Glomerular endothelial cell (primary cell): ENCODE data around the gene USP2. TPM values are rescaled to one million over a fixed set of nuclear protein-coding genes. Genes with fewer than 3 reads are reported as not detected.

Experiments used
- DNase-seq: peaks from one replicate; pipeline ENCODE4 v3.0.0-alpha.2; 2011; ENCODE audit warnings: low read depth, low spot score; ENCODE audit errors: extremely low read depth
- total RNA-seq: library from RNA; depleted of rRNA; stranded (reverse); fragments of >200 nt; gene quantifications from 2 replicates; pipeline ENCODE4 v1.2.3, GENCODE V29; 2015

Gene USP2, protein sequence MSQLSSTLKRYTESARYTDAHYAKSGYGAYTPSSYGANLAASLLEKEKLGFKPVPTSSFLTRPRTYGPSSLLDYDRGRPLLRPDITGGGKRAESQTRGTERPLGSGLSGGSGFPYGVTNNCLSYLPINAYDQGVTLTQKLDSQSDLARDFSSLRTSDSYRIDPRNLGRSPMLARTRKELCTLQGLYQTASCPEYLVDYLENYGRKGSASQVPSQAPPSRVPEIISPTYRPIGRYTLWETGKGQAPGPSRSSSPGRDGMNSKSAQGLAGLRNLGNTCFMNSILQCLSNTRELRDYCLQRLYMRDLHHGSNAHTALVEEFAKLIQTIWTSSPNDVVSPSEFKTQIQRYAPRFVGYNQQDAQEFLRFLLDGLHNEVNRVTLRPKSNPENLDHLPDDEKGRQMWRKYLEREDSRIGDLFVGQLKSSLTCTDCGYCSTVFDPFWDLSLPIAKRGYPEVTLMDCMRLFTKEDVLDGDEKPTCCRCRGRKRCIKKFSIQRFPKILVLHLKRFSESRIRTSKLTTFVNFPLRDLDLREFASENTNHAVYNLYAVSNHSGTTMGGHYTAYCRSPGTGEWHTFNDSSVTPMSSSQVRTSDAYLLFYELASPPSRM
- 0.41 TPM in 1 of 2 replicates, not detected in the other for total RNA-seq

DNA sequence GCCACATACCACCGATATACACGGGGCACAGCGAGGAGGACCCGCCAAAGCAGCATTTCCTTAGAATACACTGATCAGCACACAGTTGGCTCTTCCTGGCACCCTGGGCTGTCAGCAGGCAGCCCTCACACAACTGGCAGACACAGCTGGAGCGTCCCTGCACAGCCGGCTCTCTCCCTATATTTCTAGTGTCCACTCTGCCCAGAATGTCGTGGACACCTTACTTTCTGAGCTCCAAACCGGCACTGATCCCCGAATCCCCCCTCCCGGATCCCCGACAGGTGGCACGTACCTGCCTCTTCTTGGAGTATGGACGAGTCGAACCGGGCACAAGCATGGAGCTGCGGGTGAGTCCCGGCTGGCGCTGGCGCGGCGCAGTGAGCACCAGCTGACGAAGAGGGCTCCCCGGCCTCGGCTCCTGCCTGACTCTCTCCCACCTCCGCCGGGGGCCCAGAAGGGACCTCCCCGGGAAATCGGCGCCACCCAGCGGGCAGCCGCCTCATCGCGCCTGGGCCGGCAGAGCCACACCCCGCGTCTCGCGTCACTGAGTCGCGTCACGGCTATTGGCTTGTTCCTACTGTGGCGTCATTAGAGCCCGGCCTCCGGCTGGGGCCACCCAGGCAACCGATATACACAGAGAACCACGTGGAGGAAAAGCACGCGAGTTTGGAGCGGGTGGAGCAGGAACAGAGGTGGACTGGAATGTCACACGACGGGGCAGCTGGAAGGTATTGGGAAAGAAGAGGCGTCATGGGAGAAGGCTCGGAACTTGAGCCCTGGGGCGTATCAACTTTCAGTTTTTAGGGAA lies at the start of gene USP2:
Gene USP2 (minus strand): TSS at position 510 of the 808 bp plus-strand sequence. CDS start 8,210 bp downstream, outside the sequence.
- DNase-seq, result peak; percentile 58

DNA sequence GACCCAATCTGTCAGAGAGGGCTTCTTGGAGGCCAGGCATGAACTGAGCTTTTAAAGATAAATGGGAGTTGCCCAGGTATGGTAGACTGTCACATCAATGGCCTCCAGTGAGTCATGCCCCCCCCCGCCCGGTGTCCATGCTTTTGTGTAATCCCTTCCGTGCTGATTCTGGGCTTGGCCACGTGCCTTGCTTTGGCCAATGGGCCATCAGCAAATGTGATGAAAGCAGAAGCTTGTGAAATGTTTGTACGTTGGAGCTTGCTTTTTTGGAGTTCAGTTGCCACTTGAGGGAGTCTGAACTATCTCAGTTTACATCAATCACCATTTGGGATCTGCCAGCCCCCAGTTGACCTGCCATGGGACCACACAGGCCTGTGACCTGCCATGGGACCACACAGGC lies 45.8 kb upstream of the USP2 start:
- DNase-seq, result no peak

DNA sequence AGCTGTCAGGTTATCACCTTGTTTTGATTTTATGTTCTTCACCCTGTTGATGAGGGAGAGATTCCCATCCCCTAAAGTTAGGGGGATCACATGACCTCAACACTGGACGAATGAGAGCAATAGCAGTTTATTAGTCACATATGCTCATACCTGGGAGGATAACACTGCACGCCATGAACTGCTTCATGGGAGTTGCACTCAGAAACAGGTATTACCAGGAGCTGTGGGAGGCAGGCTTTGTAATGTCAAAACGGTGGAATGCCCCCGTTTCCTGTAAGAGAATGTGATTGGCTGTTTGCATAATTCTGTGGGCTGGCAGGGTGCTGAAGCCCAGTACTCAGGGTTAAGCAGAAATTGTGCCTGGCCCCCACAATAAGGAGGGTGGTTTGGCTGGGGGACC lies 44.7 kb upstream of the USP2 start:
- no peak for DNase-seq

DNA sequence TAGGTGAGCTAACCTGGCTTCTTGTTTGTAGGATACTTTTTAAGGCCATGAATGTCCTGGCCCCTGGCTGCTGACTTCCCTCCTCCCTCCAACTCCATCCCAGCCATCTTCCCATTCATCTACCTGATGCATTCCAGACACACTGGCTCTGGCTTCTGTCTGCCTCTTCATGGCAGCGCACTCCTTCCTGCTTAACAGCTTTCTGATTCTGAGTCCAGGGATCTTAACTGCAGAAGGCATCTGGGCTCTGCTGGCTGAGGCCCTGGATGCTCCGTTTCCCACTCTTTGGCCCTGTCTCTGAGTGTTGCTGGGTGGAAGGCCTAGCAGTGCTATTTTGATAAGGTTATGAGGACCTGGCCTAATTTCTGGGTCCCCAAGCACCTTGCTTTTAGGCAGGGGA lies 43.3 kb upstream of the USP2 start:
- no peak for DNase-seq

DNA sequence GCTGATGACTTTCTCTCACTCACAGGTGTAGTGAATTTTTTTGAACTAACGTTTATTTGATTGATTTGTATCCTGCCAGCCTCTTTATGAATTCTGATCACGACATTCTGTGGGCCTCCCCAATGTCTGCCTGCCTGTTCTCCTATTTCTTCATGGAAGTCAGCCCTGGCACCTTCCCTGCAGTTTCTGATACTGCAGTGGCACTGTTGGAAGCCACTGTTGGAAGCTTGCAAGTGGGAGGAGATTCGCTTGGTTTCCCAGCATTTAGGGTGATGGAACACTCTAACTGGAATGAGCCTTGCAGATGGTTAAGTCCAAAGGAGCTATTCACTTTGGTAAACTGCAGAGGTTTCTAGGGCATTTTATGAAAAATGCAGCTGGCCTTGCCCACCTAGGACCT lies 42.8 kb upstream of the USP2 start:
- DNase-seq, result no peak

DNA sequence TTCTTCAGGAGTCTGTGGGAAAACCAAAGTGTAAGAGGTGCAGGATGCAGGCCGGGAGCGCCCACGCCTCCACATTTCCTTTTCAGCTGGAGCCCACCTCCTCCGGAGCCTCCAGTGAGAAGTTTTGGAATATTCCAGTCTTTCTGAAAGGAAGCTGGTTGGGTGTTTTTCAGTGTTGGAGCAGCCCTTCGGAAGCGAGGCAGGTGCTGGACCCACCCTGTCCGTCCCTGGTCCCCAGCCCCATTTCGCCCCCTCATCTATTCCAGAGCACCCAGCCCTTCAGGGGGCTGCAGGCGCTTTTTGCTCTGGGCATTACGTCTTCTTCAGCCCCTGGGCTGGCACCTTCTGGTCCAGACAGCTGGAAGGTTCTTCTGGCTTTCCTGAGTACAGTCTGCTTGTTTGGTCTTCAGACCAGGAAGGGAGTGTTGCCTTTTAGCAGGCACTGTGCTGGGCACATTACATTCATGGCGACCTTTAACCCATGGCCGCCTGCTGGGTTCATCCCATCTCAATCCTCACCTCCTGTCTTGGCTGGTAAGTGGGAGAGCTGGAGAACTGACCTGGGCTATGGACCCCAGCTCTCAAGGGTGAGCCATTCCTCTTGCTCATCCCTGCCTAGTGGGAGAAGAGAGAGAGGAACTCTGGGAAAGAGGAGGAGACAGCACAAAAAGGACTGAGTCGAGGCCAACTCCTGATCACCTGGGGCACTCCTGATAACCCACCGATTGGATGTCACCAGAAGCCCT lies 42.2 kb upstream of the USP2 start:
- no peak for DNase-seq

DNA sequence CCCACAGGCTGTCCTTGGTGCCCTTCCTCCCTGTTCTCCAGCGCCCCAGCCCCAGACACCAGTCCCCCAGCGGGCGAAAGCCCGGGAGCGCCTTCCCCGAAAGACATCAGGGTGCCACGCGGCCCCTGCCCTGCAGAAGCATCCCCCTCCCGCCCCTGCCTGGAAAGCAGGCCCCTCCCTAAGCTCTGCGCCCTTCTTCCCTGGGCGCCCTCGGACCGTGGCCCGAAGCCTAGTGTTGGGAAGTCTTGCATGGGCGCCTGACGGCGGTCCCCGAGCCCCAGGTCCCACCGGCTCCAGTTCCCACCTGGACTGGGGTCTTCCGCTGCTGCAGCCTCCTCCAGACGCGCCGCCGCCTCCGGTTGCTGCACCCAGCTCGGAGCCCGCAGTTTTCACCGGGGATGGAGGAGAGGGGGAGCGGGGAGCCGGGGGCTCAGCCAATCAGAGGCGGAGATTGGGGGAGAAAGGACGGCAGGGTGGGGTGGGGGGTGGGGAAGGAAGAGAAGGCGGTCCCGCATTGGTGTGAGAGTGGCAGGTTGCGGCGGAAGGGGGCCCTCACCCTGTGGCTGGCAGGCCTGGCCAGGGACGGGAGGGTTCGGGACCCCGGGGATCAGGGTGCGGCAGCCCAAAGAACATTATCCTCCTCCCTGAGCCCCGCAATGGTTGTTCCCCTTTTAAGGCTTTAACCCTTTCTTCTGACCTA lies 41.5 kb upstream of the USP2 start, which contains the start of gene THY1:
Gene THY1 (minus strand): TSS at position 364 of the 700 bp plus-strand sequence. CDS start 2,267 bp downstream, outside the sequence.
- DNase-seq, result no peak

DNA sequence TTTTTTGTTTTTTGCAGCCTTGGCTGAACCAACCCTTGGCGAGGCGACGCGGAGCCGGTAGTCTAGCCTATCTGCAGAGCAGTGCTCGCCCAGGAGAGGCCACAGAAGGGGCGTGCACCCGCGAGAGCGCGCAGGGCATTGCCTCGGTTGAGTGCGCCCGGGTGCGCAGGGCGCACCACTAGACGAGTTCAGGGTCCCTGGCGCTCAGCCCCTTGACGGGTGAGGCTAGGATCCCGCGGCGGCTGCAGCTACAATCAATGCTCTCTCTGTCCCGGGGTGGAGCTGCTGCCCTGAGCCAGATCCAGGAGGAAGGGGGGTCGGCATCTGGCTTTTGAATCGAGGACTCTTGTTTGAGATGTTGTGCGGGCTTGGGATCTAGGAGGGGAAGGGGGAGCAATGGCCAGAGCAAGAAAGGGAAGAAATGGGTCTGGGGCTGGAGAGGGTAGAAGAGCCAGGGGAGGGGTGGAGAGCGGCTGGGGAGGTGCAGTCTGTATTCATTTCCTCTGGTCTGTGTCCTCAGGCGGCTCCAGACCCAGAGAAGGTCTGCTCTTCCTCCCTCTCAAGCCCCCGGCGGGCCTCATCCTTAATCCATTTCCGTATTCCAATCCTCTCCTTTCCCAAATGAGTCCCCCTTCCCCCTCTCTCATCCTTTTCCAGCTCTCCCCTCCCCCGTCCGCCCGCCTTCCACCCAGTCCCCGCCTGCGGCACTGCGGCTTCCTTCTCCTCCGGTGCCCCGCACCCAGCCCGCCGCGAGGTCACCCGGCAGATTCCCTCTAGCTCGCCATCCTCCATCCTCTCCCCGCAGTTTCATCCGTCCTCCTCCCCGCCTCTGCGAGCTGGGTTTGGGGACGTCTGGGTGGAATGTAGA lies 40.7 kb upstream of the USP2 start:
- DNase-seq, result no peak

DNA sequence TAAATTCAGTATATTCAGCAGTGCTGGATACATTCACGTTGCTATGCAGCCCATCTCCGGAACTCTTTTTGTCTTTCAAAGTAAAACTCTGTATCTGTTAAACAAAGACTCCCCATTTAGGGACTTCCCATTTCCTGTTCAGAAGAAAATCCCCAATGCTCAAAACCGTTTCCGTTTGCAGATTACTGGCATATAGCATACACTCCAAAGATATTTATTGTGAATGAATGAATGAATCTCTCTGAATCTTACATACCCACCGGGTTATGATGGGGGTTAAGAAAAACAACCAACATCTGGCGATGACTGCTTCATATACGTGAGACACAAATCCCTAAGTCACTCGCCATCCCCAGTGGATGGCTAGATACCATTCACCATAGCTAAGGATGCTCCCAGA lies 39.9 kb upstream of the USP2 start:
- no peak for DNase-seq

DNA sequence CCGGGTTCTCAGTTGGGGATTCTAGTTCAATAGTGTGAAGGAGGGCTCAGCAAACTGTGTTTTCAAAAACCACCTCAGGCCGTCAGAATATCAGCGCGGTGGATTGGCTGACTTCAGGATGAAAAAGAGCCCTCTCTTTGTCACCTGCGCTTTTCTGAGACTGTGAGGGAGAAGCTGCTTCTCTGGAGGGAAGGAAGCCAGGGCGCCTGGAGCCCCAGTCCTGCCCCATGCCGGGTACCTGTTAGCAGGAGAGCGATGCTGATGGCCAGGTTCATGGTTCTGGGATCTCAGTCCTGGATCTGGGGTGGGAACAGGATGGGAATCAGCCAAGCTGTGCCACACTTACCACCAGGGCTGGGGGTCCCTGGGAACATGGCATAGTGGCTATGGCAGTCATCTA lies 39.1 kb upstream of the USP2 start:
- DNase-seq, result no peak

DNA sequence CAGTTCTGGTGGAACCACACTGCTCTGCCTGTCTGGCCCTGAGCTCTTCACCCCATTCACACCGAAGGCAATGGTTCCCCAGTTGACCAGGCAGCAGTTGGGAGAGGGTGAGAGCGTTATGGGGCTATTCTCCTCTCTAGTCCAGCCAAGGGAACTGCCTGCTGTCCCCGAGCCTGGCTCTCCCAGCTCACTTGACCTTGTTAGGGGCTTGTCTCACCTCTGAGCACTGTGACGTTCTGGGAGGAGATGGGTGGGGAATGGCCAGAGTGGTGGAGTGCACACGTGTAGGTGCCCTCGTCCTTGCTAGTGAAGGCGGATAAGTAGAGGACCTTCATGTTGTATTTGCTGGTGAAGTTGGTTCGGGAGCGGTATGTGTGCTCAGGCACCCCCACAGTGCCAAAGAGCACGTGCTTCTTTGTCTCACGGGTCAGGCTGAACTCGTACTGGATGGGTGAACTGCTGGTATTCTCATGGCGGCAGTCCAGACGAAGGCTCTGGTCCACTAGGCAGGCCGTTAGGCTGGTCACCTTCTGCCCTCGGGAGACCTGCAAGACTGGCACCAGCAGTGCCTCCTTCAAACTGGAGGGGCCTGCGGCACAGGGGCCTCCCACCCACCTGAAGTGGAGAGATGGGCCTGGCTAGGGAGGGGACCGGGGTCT lies 38.5 kb upstream of the USP2 start:
- no peak for DNase-seq

DNA sequence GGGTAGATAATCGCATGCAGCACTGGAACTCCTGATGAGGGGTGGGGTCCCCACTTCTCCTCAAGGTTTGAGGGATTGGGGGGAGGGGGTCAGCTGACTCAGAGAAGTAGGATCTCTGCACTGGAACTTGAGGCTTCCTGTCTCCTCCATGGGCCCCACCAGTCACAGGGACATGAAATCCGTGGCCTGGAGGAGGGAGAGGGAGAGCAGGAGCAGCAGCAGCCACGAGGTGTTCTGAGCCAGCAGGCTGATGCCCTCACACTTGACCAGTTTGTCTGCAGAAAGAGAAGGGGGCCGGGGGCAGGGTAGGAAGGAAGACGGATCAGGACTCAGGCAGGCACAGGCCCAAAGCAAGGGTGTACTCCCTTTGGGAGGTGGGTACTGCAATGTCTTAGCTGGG lies 37.8 kb upstream of the USP2 start:
- DNase-seq, result no peak

DNA sequence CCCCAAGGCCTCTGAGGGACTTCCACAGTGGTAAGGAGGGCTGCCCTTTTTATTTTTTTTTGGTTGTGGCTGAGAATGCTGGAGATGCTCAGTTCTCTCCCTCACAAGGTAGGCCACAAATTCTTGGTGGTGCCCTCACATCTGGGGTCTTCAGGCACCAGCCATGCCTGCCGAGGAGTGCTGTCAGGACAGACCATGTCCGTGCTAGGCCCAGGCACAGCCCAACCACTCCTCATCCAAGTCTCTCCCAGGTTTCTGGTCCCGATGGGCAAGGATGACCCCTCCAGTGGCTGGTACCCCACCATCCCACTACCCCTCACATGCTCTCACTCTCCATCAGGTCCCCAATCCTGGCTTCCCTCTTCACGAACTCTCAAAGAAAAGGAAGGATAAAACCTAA lies 37.3 kb upstream of the USP2 start:
- no peak for DNase-seq

DNA sequence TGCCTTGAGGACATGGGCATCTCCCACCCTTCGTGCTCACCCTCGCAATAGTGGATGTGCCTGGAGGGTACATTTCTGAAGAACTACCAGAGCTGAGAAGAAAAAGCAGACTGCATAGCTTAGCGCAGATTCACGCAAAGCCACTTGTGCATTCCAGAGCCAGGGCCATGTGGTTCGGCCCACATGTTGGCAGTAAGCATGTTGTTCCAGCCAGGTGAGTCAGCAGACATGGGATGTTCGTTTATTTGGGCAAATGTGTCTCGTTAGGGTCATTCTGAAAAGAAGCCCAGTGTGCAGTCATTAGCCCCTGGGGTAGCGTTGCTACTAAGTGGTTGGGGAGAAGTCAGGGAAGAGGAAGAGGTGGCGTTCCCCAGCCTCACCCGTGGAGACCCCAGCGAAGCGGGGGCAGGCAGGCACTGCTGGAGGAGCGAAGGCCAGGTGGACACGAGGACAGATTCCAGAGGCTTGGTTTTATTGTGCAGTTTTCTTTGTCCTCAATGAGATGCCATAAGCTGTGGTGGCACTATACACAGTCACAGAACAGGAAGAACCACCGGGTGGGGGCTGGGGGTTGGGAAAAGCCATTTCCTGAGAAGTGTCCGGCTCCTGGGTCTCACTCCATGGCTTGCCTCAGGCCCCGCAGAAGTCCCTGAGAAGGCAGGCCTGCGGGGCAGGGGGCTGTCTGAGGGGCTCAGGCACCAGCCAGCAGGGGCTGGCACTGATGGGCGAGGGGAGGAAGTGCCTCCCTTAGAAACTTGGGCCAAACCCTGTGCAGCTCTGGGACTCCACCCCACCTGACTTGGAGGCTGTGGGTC lies 36.4 kb upstream of the USP2 start:
- no peak for DNase-seq

DNA sequence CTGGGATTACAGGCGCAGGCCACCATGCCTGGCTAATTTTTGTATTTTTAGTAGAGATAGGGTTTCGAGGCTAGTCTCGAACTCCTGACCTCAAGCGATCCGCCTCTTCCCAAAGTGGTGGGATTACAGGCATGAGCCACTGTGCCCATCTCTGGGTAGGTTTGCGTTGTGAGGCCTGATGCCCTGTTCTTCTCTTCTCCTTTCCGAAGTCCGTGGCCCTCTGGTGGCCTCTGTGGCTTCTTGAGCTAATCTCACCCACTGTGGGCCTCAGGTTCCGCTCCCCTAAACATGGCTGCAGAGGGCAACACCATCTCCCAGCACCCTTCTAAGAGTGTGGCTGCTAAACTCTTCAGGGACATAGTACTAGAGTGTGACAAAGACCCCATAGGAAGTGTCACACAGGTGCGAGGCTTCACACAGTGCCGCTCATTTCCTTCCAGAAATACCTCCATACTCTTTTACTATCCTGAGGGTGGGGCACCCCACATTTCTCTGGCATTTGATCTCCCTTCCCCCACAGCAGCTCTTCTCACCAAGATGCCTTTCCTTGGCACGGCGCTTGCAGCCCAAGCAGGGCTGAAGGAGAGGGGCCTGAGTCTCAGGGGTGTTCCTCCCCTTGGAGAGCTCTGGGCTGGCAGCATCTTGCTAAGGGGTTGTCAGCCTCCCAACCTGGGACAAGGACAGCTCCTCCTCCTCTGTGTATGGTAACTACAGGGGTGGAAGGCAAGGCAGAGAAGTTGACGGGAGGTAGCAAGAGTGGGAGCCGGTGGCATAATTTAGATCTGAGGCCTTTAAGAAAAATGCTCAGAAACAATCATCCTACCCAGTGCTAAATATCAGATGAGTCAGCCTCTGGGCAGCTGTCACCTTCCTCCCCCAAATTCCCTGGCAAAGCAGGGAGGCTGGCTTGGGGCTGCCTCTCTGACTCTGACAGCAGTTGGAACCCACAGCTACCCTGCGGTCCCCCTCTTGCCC lies 35.4 kb upstream of the USP2 start:
- no peak for DNase-seq

DNA sequence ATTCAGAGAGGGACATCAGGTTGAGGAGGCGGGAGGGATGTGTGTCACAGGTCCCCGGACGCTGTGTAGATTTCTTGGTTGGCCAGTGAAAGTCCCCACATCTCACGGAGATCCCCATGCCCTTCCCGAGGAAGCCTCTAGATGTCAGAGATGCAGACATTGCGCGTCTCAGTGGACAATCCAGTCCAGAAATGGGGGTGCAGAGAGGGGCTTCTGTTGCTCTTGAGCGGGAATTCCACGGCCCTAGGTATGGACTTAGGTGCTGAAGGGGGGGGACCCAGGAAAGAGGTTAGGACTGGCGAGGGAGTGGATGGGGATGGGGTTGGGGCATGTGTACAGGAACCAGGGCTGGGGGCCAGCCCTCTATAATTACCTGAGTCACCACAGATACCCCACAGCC lies 34.5 kb upstream of the USP2 start:
- DNase-seq, result no peak

DNA sequence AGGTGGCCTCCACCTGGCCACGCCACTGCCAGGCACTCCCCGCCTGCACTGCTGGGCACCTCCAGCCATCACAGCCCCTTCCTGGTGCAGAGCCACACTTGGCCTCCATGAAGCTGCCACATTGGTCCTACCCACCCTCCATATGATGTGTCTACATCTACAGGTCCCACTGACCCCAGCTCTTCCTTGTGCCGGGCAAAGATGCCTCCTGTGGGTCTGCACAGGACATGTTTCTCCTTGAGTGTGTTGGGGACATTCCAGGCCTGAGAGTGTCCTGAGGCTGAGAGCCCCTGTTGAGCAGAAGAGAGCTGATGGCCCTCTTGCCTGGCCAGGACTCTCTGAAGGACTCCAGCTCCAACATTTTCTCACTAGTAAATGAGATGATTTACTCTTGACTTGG lies 34.0 kb upstream of the USP2 start:
- DNase-seq, result no peak
